Measurements from ENCODE around the gene DTNA. TPM values are rescaled to one million over a fixed set of nuclear protein-coding genes. Genes with fewer than 3 reads are reported as not detected.
"Not testable (repeated sequence)": the region's sequence is repeated elsewhere in the genome, so short reads cannot be mapped to it uniquely, and the experiment has no call there.

DTNA gene
- total RNA-seq, 3 donors from 2014 or later (not counting 1 experiment from before 2014, with no cell fraction given), result 0.33 TPM; not detected in 2

GRCh38 chr18:34921226-34921625 is 211.1 kb downstream of the DTNA start:
- no peak overlapping the region for H3K4me3 Mint-ChIP-seq
- Histone ChIP-seq H3K4me3 (ENCODE audit: low read length) (no peak overlapping the region), H3K36me3 (ENCODE audit: control insufficient read depth, insufficient read depth, low read length) (no peaks in the 10 kb centered on the region), H3K27ac (ENCODE audit: low read length) (no peak overlapping the region), H3K27me3 (ENCODE audit: control insufficient read depth, insufficient read depth, low read length) (no peaks in the 10 kb centered on the region), H3K9me3 (ENCODE audit: control insufficient read depth, insufficient read depth, low read length) (no peaks in the 10 kb centered on the region), H3K4me1 (ENCODE audit: control insufficient read depth, insufficient read depth, low read length) (no peaks in the 10 kb centered on the region)
- WGBS (ENCODE audit: insufficient coverage), result 79% methylated on average over 1 of the region's 1 CpG
- H3K4me1 Mint-ChIP-seq, result no peaks in the 10 kb centered on the region
- DNase-seq (no peak), ATAC-seq (no peak)
- no peak overlapping the region for H3K27ac Mint-ChIP-seq
- TF ChIP-seq CTCF (IDR thresholded peaks at IDR 0.05), result no peak
- H3K9me3 Mint-ChIP-seq, result no peaks in the 10 kb centered on the region
- peaks cover 7% of the 10 kb centered on the region for H3K36me3 Mint-ChIP-seq
- intact Hi-C loops (cut with micrococcal nuclease), result no loop called here
- H3K27me3 Mint-ChIP-seq (ENCODE audit: low read depth in 2 of 2), result peaks cover 18 to 32% of the 10 kb centered on the region in 2 donors

DNA sequence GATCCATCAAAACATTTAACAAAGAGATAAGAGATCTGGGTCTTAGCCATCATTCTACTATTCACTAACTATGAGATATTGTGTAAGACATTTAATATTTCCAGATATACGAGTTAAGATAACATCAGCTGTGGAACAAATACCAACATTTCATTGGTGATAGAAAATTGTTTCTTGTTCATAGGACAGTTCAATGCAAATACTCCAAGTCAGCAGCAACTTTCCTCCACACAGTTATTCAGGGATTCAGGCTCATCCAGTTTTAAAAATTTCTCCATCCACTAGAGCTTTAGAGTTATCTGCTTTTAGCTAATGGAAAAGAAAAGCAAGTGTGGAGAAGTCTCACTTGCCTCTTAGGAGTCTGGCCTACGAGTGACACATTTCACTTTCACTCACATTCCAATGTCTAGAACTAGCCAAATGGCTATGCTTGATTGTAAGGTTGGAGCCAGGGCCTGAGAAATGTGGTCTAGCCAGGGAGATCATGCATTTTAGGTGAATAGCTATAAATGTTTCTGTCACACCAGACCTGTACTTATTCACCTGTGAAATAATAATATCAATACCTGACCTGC is 211.8 kb downstream of the DTNA start:
- no CpG with 5 or more reads among the region's 2 CpGs for WGBS (ENCODE audit: insufficient coverage)
- H3K4me3 Mint-ChIP-seq, result no peak overlapping the region

GRCh38 chr18:34922594-34922993 is 212.5 kb downstream of the DTNA start:
- H3K27ac Mint-ChIP-seq; H3K9me3 Mint-ChIP-seq; ATAC-seq; H3K4me1 ChIP-seq (ENCODE audit: control insufficient read depth, insufficient read depth, low read length); H3K27ac ChIP-seq (ENCODE audit: low read length); H3K4me3 Mint-ChIP-seq; intact Hi-C loops (cut with micrococcal nuclease); DNase-seq; H3K36me3 Mint-ChIP-seq; H3K4me1 Mint-ChIP-seq; H3K36me3 ChIP-seq (ENCODE audit: control insufficient read depth, insufficient read depth, low read length); H3K9me3 ChIP-seq (ENCODE audit: control insufficient read depth, insufficient read depth, low read length); H3K27me3 ChIP-seq (ENCODE audit: control insufficient read depth, insufficient read depth, low read length); H3K4me3 ChIP-seq (ENCODE audit: low read length): not testable (repeated sequence)
- peaks cover 18 to 40% of the 10 kb centered on the region in 2 donors for H3K27me3 Mint-ChIP-seq (ENCODE audit: low read depth in 2 of 2)
- 85% methylated on average over 3 of the region's 4 CpGs for WGBS (ENCODE audit: insufficient coverage)

More for the DNA sequence above, 211.8 kb downstream of the DTNA start:
- Histone ChIP-seq H3K36me3 (ENCODE audit: control insufficient read depth, insufficient read depth, low read length) (no peaks in the 10 kb centered on the region), H3K27ac (ENCODE audit: low read length) (no peak overlapping the region), H3K4me1 (ENCODE audit: control insufficient read depth, insufficient read depth, low read length) (no peaks in the 10 kb centered on the region), H3K9me3 (ENCODE audit: control insufficient read depth, insufficient read depth, low read length) (no peaks in the 10 kb centered on the region), H3K27me3 (ENCODE audit: control insufficient read depth, insufficient read depth, low read length) (no peaks in the 10 kb centered on the region), H3K4me3 (ENCODE audit: low read length) (no peak overlapping the region)
- H3K4me1 Mint-ChIP-seq, result no peaks in the 10 kb centered on the region
- no peak overlapping the region for H3K27ac Mint-ChIP-seq
- no peaks in the 10 kb centered on the region for H3K9me3 Mint-ChIP-seq
- peaks cover 7% of the 10 kb centered on the region for H3K36me3 Mint-ChIP-seq
- intact Hi-C loops (cut with micrococcal nuclease), result no loop called here
- ATAC-seq, result no peak
- no peak for TF ChIP-seq CTCF (IDR thresholded peaks at IDR 0.05)
- no peak for DNase-seq
- peaks cover 18 to 36% of the 10 kb centered on the region in 2 donors for H3K27me3 Mint-ChIP-seq (ENCODE audit: low read depth in 2 of 2)

- Histone ChIP-seq H3K27ac (ENCODE audit: low read length) (no peak overlapping the region), H3K9me3 (ENCODE audit: control insufficient read depth, insufficient read depth, low read length) (no peaks in the 10 kb centered on the region), H3K36me3 (ENCODE audit: control insufficient read depth, insufficient read depth, low read length) (no peaks in the 10 kb centered on the region), H3K27me3 (ENCODE audit: control insufficient read depth, insufficient read depth, low read length) (no peaks in the 10 kb centered on the region), H3K4me1 (ENCODE audit: control insufficient read depth, insufficient read depth, low read length) (no peaks in the 10 kb centered on the region), H3K4me3 (ENCODE audit: low read length) (no peak overlapping the region)
- Mint-ChIP-seq H3K36me3 (peaks cover 7% of the 10 kb centered on the region), H3K27ac (no peak overlapping the region), H3K9me3 (no peaks in the 10 kb centered on the region), H3K4me1 (no peaks in the 10 kb centered on the region), H3K27me3 (ENCODE audit: low read depth in 2 of 2) (peaks cover 18 to 40% of the 10 kb centered on the region in 2 donors), H3K4me3 (no peak overlapping the region)
- intact Hi-C loops (cut with micrococcal nuclease), result no loop called here
- ATAC-seq (no peak), DNase-seq (no peak)
- TF ChIP-seq CTCF (IDR thresholded peaks at IDR 0.05), result no peak
These were observed 213.8 kb downstream of the DTNA start for GRCh38 chr18:34923911-34924310.

Measured in natural killer cell (primary cell).